ENCODE results near the gene ADAP1.
"Not testable (repeated sequence)": the region's sequence is repeated elsewhere in the genome, so short reads cannot be mapped to it uniquely, and the experiment has no call there.

ADAP1 gene

GRCh38 chr7:954330-955238 is at the start of gene ADAP1:
ADAP1 (minus strand) TSS chr7:954680; CDS start chr7:954477, 203 bp downstream.
- no peak for DNase-seq

- DNase-seq: not testable (repeated sequence)
Observed at GRCh38 chr7:1002445-1002844, 48.0 kb upstream of the ADAP1 start.

GRCh38 chr7:1002026-1002425 is 47.5 kb upstream of the ADAP1 start:
- not testable (repeated sequence) for DNase-seq

- not testable (repeated sequence) for DNase-seq
Observed at GRCh38 chr7:1001069-1001770, 46.7 kb upstream of the ADAP1 start.

- DNase-seq: no peak
Observed at GRCh38 chr7:999941-1000935, 45.8 kb upstream of the ADAP1 start.

GRCh38 chr7:999149-999879 is 44.8 kb upstream of the ADAP1 start:
- no peak for DNase-seq

- DNase-seq: no peak
Observed at GRCh38 chr7:997404-998395, 43.2 kb upstream of the ADAP1 start.

- no peak for DNase-seq
Observed at GRCh38 chr7:996079-996872, 41.8 kb upstream of the ADAP1 start.

- no peak for DNase-seq
Observed at GRCh38 chr7:995571-995970, 41.1 kb upstream of the ADAP1 start.

- no peak for DNase-seq
Observed at GRCh38 chr7:994592-995308, 40.3 kb upstream of the ADAP1 start.

- peak; percentile 87 for DNase-seq
Observed at GRCh38 chr7:992709-993607, 38.5 kb upstream of the ADAP1 start.

- no peak for DNase-seq
Observed at GRCh38 chr7:991729-992656, 37.5 kb upstream of the ADAP1 start.

- no peak for DNase-seq
Observed at GRCh38 chr7:990933-991728, 36.7 kb upstream of the ADAP1 start.

- no peak for DNase-seq
Observed at GRCh38 chr7:990352-990932, 36.0 kb upstream of the ADAP1 start.

- no peak for DNase-seq
Observed at GRCh38 chr7:988963-989529, 34.6 kb upstream of the ADAP1 start.

Measured in amniotic stem cell (primary cell).